OCI-LY7 (cell line): Measurements from ENCODE around the gene NODAL. TPM values are rescaled to one million over a fixed set of nuclear protein-coding genes. Genes with fewer than 3 reads are reported as not detected.

Experiments used
- BruUV-seq: library from RNA; stranded (reverse); fragments of 400-500 nt; replicated peaks from 2 replicates; lab custom pipeline; 2021; lab: Mats Ljungman, UMichigan
- CTCF ChIA-PET: fragments of 300-600 bp; sonication (Branson Sonifier 250); formaldehyde crosslinking; loops from one replicate; lab custom pipeline; 2022; ENCODE audit warnings: antibody characterized with exemption; ENCODE audit not compliant: unreplicated experiment; lab: Charles Lee
- POLR2A ChIA-PET: fragments of 300-600 bp; sonication (Branson Sonifier 250); formaldehyde crosslinking; loops from one replicate; lab custom pipeline; 2022; ENCODE audit warnings: antibody characterized with exemption; lab: Charles Lee
- DNase-seq: peaks from one replicate; pipeline ENCODE4 v3.0.0-alpha.2; 2015; ENCODE audit warnings: low spot score
- H2AFZ ChIP-seq: fragments of 200-600 bp; sonication (generic), shearing (Covaris generic); 2 replicates; pipeline ENCODE4 v1.6.1; 2014; ENCODE audit warnings: mild to moderate bottlenecking, antibody characterized with exemption, low read length, moderate library complexity
- H3K27ac ChIP-seq: fragments of 200-600 bp; sonication (generic); 2 replicates; pipeline ENCODE4 v1.5.1; 2014; ENCODE audit warnings: mixed run types, low read depth, mild to moderate bottlenecking, moderate library complexity, low read length, inconsistent platforms; ENCODE audit not compliant: poor library complexity, severe bottlenecking
- H3K36me3 ChIP-seq: fragments of 200-600 bp; sonication (generic); 2 replicates; pipeline ENCODE4 v1.6.1; 2014; ENCODE audit warnings: mild to moderate bottlenecking, antibody characterized with exemption, low read length, moderate library complexity, mixed read lengths; ENCODE audit not compliant: insufficient read depth
- H3K4me1 ChIP-seq: fragments of 200-600 bp; sonication (generic); 2 replicates; pipeline ENCODE4 v1.5.1; 2014; ENCODE audit warnings: mild to moderate bottlenecking, low read length; ENCODE audit not compliant: insufficient read depth, poor library complexity, severe bottlenecking
- H3K4me2 ChIP-seq: fragments of 200-600 bp; sonication (generic); 2 replicates; pipeline ENCODE4 v1.6.1; 2014; ENCODE audit warnings: mild to moderate bottlenecking, low read length
- H3K4me3 ChIP-seq: fragments of 200-600 bp; sonication (generic); 2 replicates; pipeline ENCODE4 v1.5.1; 2014; ENCODE audit warnings: mild to moderate bottlenecking, low read depth, low read length; ENCODE audit not compliant: poor library complexity, severe bottlenecking
- H3K79me2 ChIP-seq: fragments of 200-600 bp; sonication (generic); 2 replicates; pipeline ENCODE4 v1.6.1; 2016; ENCODE audit warnings: low read depth, mild to moderate bottlenecking, low read length, moderate library complexity, mixed read lengths; ENCODE audit not compliant: insufficient read depth
- H3K9me2 ChIP-seq: fragments of 200-600 bp; sonication (generic); 2 replicates; pipeline ENCODE4 v1.6.1; 2016; ENCODE audit warnings: mild to moderate bottlenecking, low read length, mixed read lengths; ENCODE audit not compliant: insufficient read depth
- H3K9me3 ChIP-seq: fragments of 200-600 bp; sonication (generic); 2 replicates; pipeline ENCODE4 v1.6.1; 2014; ENCODE audit warnings: mild to moderate bottlenecking, mixed run types, low read length, mixed read lengths
- H4K20me1 ChIP-seq: fragments of 200-600 bp; sonication (generic); 2 replicates; pipeline ENCODE4 v1.6.1; 2014; ENCODE audit warnings: mild to moderate bottlenecking, antibody characterized with exemption, low read length, moderate library complexity, mixed read lengths; ENCODE audit not compliant: insufficient read depth
- CTCF ChIP-seq: fragments of 200-600 bp; sonication (generic); conservative IDR thresholded peaks from 2 replicates; pipeline ENCODE4 v1.5.1; 2014; ENCODE audit warnings: mild to moderate bottlenecking, antibody characterized with exemption, low read length, moderate library complexity, mixed read lengths
- EZH2phosphoT487 ChIP-seq: fragments of 200-600 bp; sonication (generic); IDR thresholded peaks from 2 replicates; pipeline ENCODE4 v1.6.1; 2018; ENCODE audit warnings: low read depth, borderline replicate concordance, mild to moderate bottlenecking, mixed run types, antibody characterized with exemption, low read length, moderate library complexity, mixed read lengths
- intact Hi-C: fragments of 100-400 bp; cut with micrococcal nuclease; formaldehyde crosslinking; loops from one replicate; pipeline ENCODE4 v1.10.0; 2022; ENCODE audit not compliant: unreplicated experiment
- total RNA-seq, 2 experiments: library from RNA; depleted of rRNA in 1 of 2; stranded (reverse); fragments of >200 nt in 1 of 2; shearing (Covaris generic) in 1 of 2; gene quantifications; 2 replicates each; pipeline ENCODE4 v1.2.3, GENCODE V29; 2014 to 2022

Gene NODAL
- total RNA-seq, 2 experiments from 2014 or later, result not detected

GRCh38 chr10:70442332-70442988, 979 bp upstream of the NODAL start:
- Histone ChIP-seq H4K20me1 (no peaks in the 10 kb centered on the region), H3K9me2 (no peaks in the 10 kb centered on the region), H3K27ac (no peak overlapping the region), H3K36me3 (no peaks in the 10 kb centered on the region), H3K4me3 (no peak overlapping the region), H3K4me1 (no peaks in the 10 kb centered on the region), H3K9me3 (no peaks in the 10 kb centered on the region), H3K79me2 (no peaks in the 10 kb centered on the region), H2AFZ (no peak overlapping the region), H3K4me2 (no peak overlapping the region)
- DNase-seq, result no peak
- ChIA-PET CTCF (interaction anchor here (0.5 kb wide), 1 partner anchor 77 kb away, joined by 4 read pairs; no protein-coding TSS in a partner anchor), POLR2A (no interaction called here)
- intact Hi-C loops, result no loop called here
- BruUV-seq, result no TSS peak
- TF ChIP-seq EZH2phosphoT487, result no peak
- TF ChIP-seq CTCF, result no peak

- no peaks in the 10 kb centered on the region for H3K9me2 ChIP-seq
- no peak overlapping the region for H3K4me2 ChIP-seq
- no peaks in the 10 kb centered on the region for H3K9me3 ChIP-seq
- ChIA-PET CTCF (no interaction called here), POLR2A (no interaction called here)
- no peak overlapping the region for H3K4me3 ChIP-seq
- DNase-seq, result no peak
- H3K79me2 ChIP-seq, result no peaks in the 10 kb centered on the region
- H3K36me3 ChIP-seq, result no peaks in the 10 kb centered on the region
- no peak overlapping the region for H3K27ac ChIP-seq
- TF ChIP-seq CTCF (no peak), EZH2phosphoT487 (no peak)
- H4K20me1 ChIP-seq, result no peaks in the 10 kb centered on the region
- H3K4me1 ChIP-seq, result no peaks in the 10 kb centered on the region
- intact Hi-C loops, result no loop called here
- BruUV-seq, result no TSS peak
- no peak overlapping the region for H2AFZ ChIP-seq
Measured at GRCh38 chr10:70441895-70442309, 421 bp upstream of the NODAL start.

GRCh38 chr10:70440296-70441160, 953 bp downstream of the NODAL start:
- no peaks in the 10 kb centered on the region for H3K36me3 ChIP-seq
- H3K4me2 ChIP-seq, result no peak overlapping the region
- CTCF ChIA-PET, result no interaction called here
- intact Hi-C loops, result no loop called here
- no TSS peak for BruUV-seq
- no peak overlapping the region for H2AFZ ChIP-seq
- H3K9me3 ChIP-seq, result no peaks in the 10 kb centered on the region
- POLR2A ChIA-PET, result no interaction called here
- DNase-seq, result no peak
- no peak overlapping the region for H3K4me3 ChIP-seq
- H4K20me1 ChIP-seq, result no peaks in the 10 kb centered on the region
- no peaks in the 10 kb centered on the region for H3K4me1 ChIP-seq
- no peaks in the 10 kb centered on the region for H3K9me2 ChIP-seq
- TF ChIP-seq CTCF (no peak), EZH2phosphoT487 (no peak)
- no peaks in the 10 kb centered on the region for H3K79me2 ChIP-seq
- H3K27ac ChIP-seq, result no peak overlapping the region
